Nephron (organoid): Measurements from ENCODE around the gene GIMAP5.

Source experiments
- H3K27ac Mint-ChIP-seq, 3 experiments: 2 replicates each; pipeline ENCODE4 v1.8.0; 2020; ENCODE audit warnings: mixed read lengths in 3 of 3, mild to moderate bottlenecking in 2 of 3, moderate library complexity in 1 of 3
- H3K27me3 Mint-ChIP-seq: 2 replicates; pipeline ENCODE4 v1.8.0; 2021; ENCODE audit warnings: low read depth, mild to moderate bottlenecking, moderate library complexity, mixed read lengths
- H3K36me3 Mint-ChIP-seq: 2 replicates; pipeline ENCODE4 v1.8.0; 2020; ENCODE audit warnings: low read depth, mixed read lengths
- H3K4me1 Mint-ChIP-seq: 2 replicates; pipeline ENCODE4 v1.8.0; 2020; ENCODE audit warnings: mixed read lengths
- H3K4me3 Mint-ChIP-seq, 3 experiments: 2 replicates each; pipeline ENCODE4 v1.8.0; 2020; ENCODE audit warnings: mild to moderate bottlenecking in 3 of 3, mixed read lengths in 3 of 3, moderate library complexity in 2 of 3
- H3K9me3 Mint-ChIP-seq: 2 replicates; pipeline ENCODE4 v1.8.0; 2020; ENCODE audit warnings: mixed read lengths
- CTCF ChIP-seq, 3 experiments: fragments of 200-600 bp; sonication (generic); IDR thresholded peaks; one replicate each; pipeline ENCODE4 v1.5.0; 2021; ENCODE audit warnings: antibody characterized with exemption in 3 of 3; ENCODE audit not compliant: unreplicated experiment in 3 of 3

The GIMAP5 gene

GRCh38 chr7:150787321-150788281 is 50.4 kb downstream of the GIMAP5 start:
- H3K36me3 Mint-ChIP-seq = no peaks in the 10 kb centered on the region
- H3K27me3 Mint-ChIP-seq = peaks cover 8% of the 10 kb centered on the region
- no peaks in the 10 kb centered on the region for H3K9me3 Mint-ChIP-seq
- peak overlapping the region in 1 of 3 experiments; percentile 13 for H3K4me3 Mint-ChIP-seq
- H3K27ac Mint-ChIP-seq = peak overlapping the region; percentile 54 to 91 (median 87)
- peaks cover 57% of the 10 kb centered on the region for H3K4me1 Mint-ChIP-seq
- peak in 1 of 3 experiments; percentile 8 for TF ChIP-seq CTCF (IDR thresholded peaks at IDR 0.05; ENCODE audit: unreplicated experiment in 3 of 3)

- H3K4me1 Mint-ChIP-seq = peaks cover 51% of the 10 kb centered on the region
- H3K27ac Mint-ChIP-seq = peak overlapping the region; percentile 47 to 94 (median 87)
- H3K36me3 Mint-ChIP-seq = no peaks in the 10 kb centered on the region
- H3K4me3 Mint-ChIP-seq = no peak overlapping the region
- no peaks in the 10 kb centered on the region for H3K9me3 Mint-ChIP-seq
- H3K27me3 Mint-ChIP-seq = peaks cover 8% of the 10 kb centered on the region
- TF ChIP-seq CTCF (IDR thresholded peaks at IDR 0.05; ENCODE audit: unreplicated experiment in 3 of 3) = no peak
Observed at GRCh38 chr7:150788474-150789269, 51.5 kb downstream of the GIMAP5 start.

- H3K27me3 Mint-ChIP-seq = peaks cover 3% of the 10 kb centered on the region
Observed at GRCh38 chr7:150790416-150791075, 53.3 kb downstream of the GIMAP5 start.

GRCh38 chr7:150791304-150791703 is 54.1 kb downstream of the GIMAP5 start:
- no peak overlapping the region for H3K27ac Mint-ChIP-seq
- H3K4me3 Mint-ChIP-seq = no peak overlapping the region
- H3K36me3 Mint-ChIP-seq = no peaks in the 10 kb centered on the region
- TF ChIP-seq CTCF (IDR thresholded peaks at IDR 0.05; ENCODE audit: unreplicated experiment in 3 of 3) = no peak
- H3K4me1 Mint-ChIP-seq = peaks cover 25% of the 10 kb centered on the region
- H3K9me3 Mint-ChIP-seq = no peaks in the 10 kb centered on the region
- H3K27me3 Mint-ChIP-seq = peaks cover 7% of the 10 kb centered on the region

More at GRCh38 chr7:150790416-150791075, 53.3 kb downstream of the GIMAP5 start:
- Mint-ChIP-seq H3K4me3 (no peak overlapping the region), H3K4me1 (peaks cover 32% of the 10 kb centered on the region), H3K36me3 (no peaks in the 10 kb centered on the region), H3K9me3 (no peaks in the 10 kb centered on the region), H3K27ac (no peak overlapping the region)
- no peak for TF ChIP-seq CTCF (IDR thresholded peaks at IDR 0.05; ENCODE audit: unreplicated experiment in 3 of 3)

GRCh38 chr7:150791746-150792452 is 54.7 kb downstream of the GIMAP5 start:
- no peak for TF ChIP-seq CTCF (IDR thresholded peaks at IDR 0.05; ENCODE audit: unreplicated experiment in 3 of 3)
- Mint-ChIP-seq H3K36me3 (no peaks in the 10 kb centered on the region), H3K4me3 (no peak overlapping the region), H3K9me3 (no peaks in the 10 kb centered on the region), H3K4me1 (peaks cover 25% of the 10 kb centered on the region), H3K27ac (no peak overlapping the region), H3K27me3 (peaks cover 5% of the 10 kb centered on the region)
